ENCODE data around the gene ABHD15.

- TF ChIP-seq GATA2 (IDR thresholded peaks at IDR 0.05; ENCODE audit: low read depth, low read length) (no peak), GATA3 (IDR thresholded peaks at IDR 0.05; ENCODE audit: low read depth, low read length) (no peak)
These were observed 22.9 kb upstream of the ABHD15 start, which contains the start of gene GIT1 for GRCh38 chr17:29589524-29590410.
